Measurements from ENCODE around the gene CACNA1C.

CACNA1C gene

DNA sequence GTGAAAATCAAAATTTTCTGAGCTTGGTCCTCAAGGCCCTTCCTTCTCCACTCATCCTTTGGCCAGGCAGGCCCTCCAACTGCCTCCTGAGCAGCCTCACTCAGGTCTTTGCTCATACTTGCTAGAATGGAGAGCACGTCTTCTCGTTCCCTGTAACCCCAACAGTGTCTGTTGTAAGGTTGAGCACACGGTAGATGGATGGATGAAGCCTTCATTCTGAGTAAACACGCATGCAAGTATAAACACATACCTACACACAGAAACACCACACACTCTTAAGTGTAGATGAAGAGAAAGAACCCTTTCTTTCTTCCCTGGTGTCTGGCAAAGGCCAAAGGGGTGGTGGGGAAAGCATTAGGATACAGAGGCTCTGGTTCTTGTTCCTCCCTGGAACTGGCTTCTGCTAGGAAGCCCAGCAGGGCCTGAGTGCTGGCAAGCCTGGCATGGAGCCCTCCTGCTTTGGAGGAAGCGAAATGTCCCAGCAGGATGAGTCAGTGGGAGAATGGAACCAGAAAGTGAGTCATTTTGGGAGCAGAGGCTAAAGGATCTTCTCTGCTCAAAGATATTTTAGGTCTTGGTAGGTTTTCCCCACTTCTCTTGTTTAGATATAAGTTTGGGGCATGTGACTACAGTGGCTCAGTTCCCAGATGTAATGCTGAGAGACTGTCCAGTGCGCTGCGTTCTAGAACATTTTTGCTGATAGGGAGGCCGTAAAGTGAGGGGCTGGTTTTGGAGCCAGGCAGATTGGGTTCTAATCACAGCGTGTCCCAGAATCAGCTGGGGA, 127.4 kb downstream of the CACNA1C start:
- no peak for DNase-seq

DNA sequence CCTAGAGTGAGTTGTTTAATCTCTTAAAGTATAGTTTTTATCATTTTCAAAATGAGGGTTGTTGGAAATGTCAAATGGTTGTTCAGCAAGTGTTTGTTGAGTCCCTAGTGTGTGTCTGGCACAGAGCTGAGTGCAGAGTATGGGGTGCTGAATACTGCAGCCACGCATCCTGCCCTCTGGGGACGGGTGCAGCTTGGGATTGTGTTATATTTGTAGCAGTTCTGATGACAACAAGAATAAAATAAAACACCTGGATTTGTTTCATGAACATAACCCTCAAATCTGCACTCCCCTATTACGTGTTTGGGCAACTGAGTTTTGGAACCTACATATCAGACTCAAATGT, 127.9 kb downstream of the CACNA1C start:
- Histone ChIP-seq H3K36me3 (no peaks in the 10 kb centered on the region), H3K27ac (no peak overlapping the region), H3K4me3 (ENCODE audit: low read depth, low read length) (no peak overlapping the region), H3K27me3 (ENCODE audit: insufficient read depth, low read depth, severe bottlenecking) (no peaks in the 10 kb centered on the region), H3K9me3 (ENCODE audit: severe bottlenecking) (no peaks in the 10 kb centered on the region)
- no peak for DNase-seq
- TF ChIP-seq, protein P1, sequence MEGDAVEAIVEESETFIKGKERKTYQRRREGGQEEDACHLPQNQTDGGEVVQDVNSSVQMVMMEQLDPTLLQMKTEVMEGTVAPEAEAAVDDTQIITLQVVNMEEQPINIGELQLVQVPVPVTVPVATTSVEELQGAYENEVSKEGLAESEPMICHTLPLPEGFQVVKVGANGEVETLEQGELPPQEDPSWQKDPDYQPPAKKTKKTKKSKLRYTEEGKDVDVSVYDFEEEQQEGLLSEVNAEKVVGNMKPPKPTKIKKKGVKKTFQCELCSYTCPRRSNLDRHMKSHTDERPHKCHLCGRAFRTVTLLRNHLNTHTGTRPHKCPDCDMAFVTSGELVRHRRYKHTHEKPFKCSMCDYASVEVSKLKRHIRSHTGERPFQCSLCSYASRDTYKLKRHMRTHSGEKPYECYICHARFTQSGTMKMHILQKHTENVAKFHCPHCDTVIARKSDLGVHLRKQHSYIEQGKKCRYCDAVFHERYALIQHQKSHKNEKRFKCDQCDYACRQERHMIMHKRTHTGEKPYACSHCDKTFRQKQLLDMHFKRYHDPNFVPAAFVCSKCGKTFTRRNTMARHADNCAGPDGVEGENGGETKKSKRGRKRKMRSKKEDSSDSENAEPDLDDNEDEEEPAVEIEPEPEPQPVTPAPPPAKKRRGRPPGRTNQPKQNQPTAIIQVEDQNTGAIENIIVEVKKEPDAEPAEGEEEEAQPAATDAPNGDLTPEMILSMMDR (IDR thresholded peaks at IDR 0.05; ENCODE audit: low read depth, low read length) = no peak

More for the DNA sequence above, 127.4 kb downstream of the CACNA1C start:
- H3K27ac ChIP-seq = no peak overlapping the region
- no peaks in the 10 kb centered on the region for H3K27me3 ChIP-seq (ENCODE audit: insufficient read depth, low read depth, severe bottlenecking)
- H3K9me3 ChIP-seq (ENCODE audit: severe bottlenecking) = no peaks in the 10 kb centered on the region
- TF ChIP-seq, protein P1 (IDR thresholded peaks at IDR 0.05; ENCODE audit: low read depth, low read length) = no peak
- no peaks in the 10 kb centered on the region for H3K36me3 ChIP-seq
- H3K4me3 ChIP-seq (ENCODE audit: low read depth, low read length) = no peak overlapping the region

DNA sequence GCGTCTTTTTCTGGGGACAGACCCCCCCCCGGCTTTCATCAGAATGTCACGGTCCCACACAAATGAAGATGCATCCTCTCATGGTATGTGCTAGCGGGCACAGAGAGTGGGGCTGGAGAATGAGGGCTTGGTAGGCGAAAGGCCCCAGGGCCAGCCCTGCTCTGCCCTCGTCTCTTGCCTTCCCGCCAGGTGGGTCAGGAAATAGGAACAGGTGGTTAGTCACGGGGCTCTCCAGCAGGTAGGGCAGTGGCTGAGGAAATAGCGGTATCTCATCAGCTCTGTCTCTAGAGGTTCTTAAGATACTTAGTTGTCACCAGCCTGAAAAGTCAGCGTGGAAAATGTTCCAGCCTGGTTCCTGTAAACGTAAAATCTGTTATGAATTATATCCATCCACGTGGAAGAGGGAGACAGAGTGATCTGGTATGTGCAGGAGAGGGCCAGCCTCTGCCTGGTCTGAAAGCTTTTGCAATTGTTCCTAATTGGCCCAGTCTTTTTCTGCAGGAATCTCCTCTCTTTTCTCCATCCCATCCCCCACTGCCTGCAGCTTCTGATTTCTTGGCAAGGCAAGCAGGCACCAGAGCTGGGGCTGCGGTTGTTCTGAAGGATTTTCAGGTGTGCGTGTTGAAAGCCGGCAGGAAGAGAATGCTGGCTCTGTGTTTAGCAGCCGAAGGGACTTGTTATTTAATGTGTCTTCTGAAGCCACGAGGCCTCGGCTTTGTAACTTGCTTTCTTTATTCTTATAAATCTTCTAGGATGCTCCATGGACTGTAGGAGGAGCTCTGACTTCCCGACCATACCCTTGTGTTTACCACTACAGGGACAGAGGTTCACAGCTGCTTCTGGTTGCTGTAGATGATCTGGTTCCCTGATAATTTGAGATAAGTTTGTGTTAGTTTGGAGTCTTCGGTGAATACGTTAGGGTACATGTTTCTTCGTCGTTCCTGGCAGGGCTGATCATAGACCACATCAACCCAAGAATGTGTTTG, 131.1 kb downstream of the CACNA1C start:
- no peaks in the 10 kb centered on the region for H3K36me3 ChIP-seq
- DNase-seq = no peak
- no peaks in the 10 kb centered on the region for H3K27me3 ChIP-seq (ENCODE audit: insufficient read depth, low read depth, severe bottlenecking)
- no peak overlapping the region for H3K4me3 ChIP-seq (ENCODE audit: low read depth, low read length)
- no peaks in the 10 kb centered on the region for H3K9me3 ChIP-seq (ENCODE audit: severe bottlenecking)
- H3K27ac ChIP-seq = no peak overlapping the region
- TF ChIP-seq, protein P1 (IDR thresholded peaks at IDR 0.05; ENCODE audit: low read depth, low read length) = no peak

DNA sequence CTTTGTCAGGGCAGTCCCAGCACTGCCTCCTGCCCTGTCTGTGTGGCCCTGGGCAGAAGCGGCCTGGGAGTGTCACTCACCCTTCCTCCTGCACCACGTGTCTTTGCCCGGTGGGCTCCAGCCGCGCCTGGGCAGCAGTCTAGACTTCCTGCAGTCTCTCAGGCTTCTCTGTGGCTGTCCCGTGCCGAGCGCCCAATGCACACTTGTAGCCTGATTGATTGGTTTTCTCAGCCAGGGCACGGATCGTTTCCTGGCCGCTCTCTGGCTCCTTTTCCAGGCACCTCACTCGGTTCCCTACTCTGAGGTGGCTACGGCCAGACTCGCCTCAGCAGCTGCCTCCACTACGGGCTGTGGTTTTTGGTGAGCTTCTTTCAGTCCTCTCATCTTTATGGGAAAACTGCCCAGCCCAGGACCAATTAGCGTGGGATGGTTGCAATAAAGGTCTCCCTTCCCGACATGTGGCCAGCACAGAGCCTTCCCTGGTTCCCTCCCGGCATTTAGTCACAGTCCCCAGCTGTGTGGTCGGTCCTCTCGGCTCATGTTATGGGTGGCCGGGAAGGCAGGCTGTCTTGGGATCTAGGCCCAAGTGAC, 133.1 kb downstream of the CACNA1C start:
- H3K27ac ChIP-seq = no peak overlapping the region
- TF ChIP-seq, protein P1 (IDR thresholded peaks at IDR 0.05; ENCODE audit: low read depth, low read length) = no peak
- no peaks in the 10 kb centered on the region for H3K27me3 ChIP-seq (ENCODE audit: insufficient read depth, low read depth, severe bottlenecking)
- no peak overlapping the region for H3K4me3 ChIP-seq (ENCODE audit: low read depth, low read length)
- DNase-seq = no peak
- H3K9me3 ChIP-seq (ENCODE audit: severe bottlenecking) = no peaks in the 10 kb centered on the region
- no peaks in the 10 kb centered on the region for H3K36me3 ChIP-seq

DNA sequence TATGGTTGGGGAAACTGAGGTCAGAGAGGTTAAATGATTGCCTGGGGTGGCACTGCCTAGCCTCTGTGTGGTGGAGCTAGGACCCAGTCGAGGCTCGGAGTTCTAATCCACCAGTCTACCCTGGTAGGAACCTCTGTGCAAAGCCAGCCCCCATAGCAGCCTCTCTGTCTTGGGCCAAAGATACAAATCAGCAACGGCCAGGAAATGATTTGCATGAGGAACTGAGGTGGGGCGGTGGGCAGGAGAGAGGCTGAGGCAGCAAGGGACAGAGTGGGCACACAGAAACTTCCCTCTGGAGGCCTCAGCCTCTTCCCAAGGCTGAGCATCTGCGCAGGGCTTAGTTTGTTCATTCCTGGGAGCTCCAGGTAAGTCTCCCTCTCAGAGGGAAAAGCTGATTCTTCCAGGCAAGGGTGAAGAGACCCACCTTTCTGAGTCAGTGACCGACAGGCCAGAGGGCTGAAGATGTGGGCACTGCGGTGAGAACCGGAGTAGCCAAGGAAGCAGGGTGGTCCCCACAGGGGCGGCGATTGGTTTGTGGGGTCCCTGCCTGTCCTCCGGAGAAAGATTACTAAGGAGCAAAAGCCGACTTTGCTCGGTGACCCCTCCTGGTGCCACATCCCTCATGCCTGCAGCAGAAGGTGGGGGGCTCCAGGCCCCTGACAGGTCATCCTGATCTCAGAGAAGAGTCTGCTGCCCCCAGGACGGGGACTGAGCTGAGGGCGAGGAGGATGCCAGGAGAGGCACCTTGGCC, 134.6 kb downstream of the CACNA1C start:
- Histone ChIP-seq H3K9me3 (ENCODE audit: severe bottlenecking) (no peaks in the 10 kb centered on the region), H3K36me3 (no peaks in the 10 kb centered on the region), H3K27me3 (ENCODE audit: insufficient read depth, low read depth, severe bottlenecking) (no peaks in the 10 kb centered on the region), H3K27ac (no peak overlapping the region), H3K4me3 (ENCODE audit: low read depth, low read length) (no peak overlapping the region)
- DNase-seq = no peak
- TF ChIP-seq, protein P1 (IDR thresholded peaks at IDR 0.05; ENCODE audit: low read depth, low read length) = no peak
